Inflammatory macrophage (primary cell): Measurements from ENCODE around the gene TRAPPC13.

Experiments used
- DNase-seq, 2 donors: peaks; one replicate each; pipeline ENCODE4 v3.0.0-alpha.2; 2020 to 2022

The TRAPPC13 gene

DNA sequence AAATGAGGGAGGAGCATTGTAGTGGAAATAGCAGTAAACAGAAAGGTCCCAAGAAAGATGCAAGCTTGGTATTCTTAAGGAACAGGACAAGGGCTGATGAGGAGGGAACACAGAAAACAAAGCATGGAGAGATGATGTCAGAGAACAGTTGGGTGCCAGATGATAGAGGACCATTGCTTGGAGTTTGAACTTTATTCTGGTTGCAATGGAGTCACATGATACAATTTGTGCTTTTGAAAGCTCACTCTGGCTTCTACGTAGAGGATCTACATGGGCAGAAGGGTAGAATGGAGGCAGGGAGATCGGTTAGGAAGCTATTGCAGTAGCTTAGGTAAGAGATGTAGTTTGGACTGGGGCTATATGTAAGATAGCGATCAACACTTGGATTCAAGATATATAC lies 57.3 kb downstream of the TRAPPC13 start:
- no peak for DNase-seq

DNA sequence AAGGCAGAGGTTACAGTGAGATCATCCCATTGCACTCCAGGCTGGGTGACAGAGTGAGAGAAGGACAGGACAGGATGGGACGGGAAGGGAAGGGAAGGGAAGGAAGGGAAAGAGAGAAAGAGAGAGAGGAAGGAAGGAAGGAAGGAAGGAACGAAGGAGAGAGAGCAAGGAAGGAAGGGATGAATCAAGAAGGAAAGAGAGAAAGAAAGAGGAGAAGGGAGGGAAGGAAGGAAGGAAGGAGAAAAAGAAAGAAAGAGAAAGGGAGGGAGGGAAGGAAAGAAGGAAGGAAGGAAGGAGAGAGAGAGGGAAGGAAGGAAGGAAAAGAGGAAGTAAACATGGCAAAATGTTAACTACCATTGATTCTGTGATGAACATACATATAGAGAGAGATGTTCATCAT lies 68.3 kb downstream of the TRAPPC13 start:
- no peak for DNase-seq

DNA sequence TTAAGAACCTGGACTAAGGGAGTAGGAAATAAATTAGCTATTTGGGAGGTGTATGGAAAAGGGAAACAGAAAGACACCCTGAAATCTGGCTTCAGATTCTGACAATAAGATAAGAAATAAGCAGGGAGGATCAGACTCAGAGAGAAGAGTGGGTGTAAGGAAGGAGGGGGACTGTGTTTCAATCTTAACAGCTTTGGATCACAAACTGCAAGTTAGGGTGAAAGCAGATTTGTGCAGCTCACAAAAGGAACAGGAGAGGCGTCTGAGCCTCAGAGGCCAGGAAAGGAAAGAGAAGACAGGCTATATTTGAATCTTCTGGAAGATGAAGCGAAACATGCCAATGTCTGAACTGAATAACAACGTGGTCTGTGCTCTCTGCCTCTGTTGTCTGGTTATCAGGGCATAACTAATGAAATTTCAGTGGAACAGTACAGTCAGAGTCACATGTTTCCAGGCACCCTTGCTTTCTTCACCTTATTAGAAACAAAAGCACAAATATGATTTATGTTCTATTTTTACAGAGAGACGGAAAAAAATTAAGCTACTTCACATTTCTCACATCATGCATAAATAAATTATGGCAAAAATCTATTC lies 70.4 kb downstream of the TRAPPC13 start:
- DNase-seq = no peak

DNA sequence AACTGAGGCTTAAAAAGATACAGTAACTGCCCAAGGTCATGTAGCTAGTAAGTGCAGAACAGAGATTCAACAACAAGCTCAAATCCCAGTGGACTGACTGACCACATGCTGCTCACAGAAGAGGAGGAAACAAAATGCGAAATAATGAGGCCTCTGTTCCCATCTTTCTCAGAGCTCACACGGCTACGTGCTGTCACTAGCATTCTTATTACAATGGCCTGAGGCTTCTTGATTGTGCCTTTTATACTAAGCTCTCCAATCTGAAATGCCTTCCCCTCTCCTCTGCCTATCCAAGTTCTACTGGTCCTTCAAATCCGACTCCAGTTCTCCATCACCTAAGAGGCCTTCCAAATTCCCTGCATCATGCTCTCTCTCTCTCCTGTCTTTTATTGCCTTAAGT lies 71.1 kb downstream of the TRAPPC13 start:
- DNase-seq = no peak

DNA sequence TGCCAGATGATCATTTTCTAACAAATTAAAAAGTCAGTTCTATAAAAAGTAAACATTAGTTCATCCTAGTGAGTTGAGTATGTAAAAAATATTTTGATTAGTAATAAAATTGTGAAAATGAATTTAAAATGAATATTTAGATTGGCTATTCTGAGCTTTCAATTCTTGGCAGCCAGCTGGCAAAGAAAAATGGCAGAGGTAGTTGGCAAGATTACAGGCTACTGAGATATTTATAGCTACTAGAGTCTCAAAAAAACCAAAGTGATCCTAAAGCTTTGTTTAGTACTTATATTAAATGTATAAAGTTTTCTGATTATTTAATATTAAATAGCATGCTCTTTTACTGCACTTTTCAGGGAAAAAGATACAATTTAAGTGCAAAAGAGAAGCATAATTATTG lies 72.1 kb downstream of the TRAPPC13 start:
- DNase-seq = no peak

DNA sequence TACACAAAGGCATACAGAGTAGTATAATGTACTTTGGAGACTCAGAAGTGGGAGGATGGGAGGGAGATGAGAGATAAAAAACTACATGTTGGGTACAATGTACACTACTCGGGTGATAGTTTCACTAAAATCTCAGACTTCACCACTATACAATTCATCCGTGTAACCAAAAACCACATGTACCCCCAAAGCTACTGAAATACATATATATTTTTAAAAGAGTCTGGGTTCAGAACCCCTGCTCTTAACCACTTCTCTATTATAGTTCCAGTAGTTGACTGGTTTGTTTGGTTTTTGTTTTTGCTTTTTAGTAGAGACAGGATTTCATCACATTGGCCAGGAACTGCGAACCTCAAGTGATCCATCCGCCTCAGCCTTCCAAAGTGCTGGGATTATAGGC lies 74.5 kb downstream of the TRAPPC13 start:
- DNase-seq = no peak

DNA sequence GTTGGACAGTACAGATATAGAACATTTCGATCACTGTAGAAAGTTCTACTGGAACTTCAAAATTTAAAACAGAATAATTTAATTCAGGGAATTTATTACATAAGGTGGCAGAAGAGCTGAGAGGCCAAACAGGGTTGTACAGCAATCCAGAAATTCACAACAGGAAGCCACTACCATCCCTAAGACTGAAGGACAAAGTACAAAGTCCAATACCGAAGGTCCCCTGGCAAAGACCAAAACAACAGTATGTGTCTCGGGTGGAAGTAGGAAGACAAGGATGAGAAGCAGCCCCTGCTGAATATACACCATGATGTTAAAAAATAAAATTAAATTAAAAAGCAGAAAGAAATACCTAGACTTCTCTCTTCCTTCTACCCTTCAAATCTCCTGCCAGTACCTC lies 77.2 kb downstream of the TRAPPC13 start:
- no peak for DNase-seq

DNA sequence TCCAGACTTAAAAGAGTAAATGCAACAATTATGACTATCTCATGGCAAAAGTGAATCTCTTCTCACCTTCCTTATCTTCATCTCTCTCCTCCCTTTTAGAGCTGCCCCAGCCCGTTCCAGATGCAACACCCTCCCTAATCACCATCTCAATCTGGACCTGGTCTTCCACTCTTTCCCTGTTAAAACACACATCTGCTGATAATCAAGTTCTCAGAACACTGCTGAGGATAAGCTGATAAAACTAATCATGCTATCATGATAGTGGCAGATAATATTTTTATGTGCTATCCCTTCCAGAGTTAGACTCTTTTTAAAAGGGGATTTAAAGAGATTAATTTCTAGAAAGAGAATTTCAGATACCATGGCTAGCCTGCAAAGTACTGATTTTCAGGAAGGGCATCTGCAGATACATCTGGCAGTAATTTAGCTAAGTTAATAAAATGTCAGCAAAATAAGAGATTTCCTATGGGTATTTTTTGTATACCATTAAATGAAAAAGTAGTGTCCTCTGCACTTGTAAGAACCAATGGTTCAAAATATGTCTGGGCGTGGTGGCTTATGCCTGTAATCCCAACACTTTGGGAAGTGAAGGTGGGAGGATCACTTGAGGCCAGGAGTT lies 79.9 kb downstream of the TRAPPC13 start:
- no peak for DNase-seq

DNA sequence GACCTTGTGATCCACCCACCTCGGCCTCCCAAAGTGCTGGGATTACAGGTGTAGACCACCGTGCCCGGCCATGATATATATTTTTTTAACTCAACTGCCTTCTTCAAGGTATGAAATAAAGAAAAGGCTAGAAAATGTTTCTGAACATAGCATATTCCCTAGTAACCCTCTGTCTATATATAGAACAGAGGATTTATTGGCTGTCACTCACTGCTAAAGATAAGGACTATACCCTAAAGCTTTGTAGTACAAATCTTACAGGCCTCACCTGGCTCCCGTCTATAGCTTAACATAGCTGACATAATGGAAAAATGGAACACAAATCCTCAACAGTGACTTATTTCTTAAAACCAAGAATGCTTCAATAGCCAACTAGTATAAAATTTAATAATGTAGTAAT lies 82.8 kb downstream of the TRAPPC13 start:
- DNase-seq = no peak

DNA sequence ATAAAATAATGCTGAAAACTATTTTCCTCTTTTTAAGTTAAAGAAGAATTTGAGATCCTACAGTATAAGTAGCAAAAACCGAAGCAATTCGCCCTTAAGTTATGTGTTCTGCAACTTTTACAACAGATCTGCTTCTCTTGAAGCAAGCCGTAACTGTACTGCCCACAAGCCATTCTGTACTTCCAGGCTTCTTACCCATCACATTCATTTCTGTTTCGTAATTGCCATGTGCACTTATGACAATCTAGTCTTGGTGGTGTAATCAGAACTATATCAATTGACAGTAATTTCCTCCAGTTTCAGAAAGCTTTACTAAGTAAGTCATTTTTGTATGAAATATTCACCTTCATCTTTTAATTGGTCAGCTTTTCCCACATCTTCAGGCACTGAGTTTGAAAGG lies 83.3 kb downstream of the TRAPPC13 start:
- peak; percentile 66 to 71 for DNase-seq
